Inferior parietal cortex (tissue), 1 donor: ENCODE measurements around the gene KAT2B.

Source experiments
- DNase-seq: peaks from one replicate; pipeline ENCODE4 v3.0.0-alpha.2; 2016; ENCODE audit errors: extremely low spot score

KAT2B gene

GRCh38 chr3:20064796-20065564 is 24.7 kb downstream of the KAT2B start:
- DNase-seq = no peak

DNA sequence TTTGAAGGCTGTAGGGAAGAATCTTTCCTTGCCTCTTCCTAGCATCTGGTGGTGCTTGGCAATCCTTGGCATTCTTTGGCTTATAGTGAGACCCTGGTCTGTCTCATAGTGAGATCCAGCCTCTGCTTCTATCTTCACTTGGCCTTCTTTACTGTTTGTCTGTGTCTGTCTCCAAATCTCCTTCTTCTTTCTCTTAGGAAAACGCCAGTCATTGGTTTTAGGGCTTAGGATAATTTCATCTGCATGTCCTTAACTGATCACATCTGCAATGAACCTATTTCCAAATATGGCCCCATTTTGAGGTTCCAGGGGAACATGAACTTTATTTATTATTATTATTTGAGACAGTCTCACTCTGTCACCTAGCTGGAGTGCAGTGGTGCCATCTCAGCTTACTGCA is 25.8 kb downstream of the KAT2B start:
- DNase-seq = no peak

GRCh38 chr3:20066850-20067617 is 26.8 kb downstream of the KAT2B start:
- DNase-seq = no peak

- no peak for DNase-seq
Observed at GRCh38 chr3:20068512-20069177, 28.4 kb downstream of the KAT2B start.

DNA sequence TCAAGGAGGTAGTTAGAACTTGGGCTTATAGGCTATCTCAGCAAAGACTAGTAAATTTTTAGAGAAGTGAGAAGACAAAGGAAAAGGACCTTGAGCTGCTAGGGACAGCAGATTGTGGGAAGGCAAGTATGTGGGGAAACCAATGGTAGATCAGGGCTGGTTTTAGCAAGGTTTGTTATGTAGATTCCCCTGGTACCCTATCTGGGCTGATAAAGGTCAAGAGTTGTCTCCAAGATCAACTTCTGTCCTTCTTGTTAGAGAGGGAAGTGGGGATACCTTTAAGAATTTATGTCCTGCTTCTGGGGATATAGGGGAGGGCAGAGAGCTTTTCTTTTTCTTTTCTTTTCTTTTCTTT is 28.9 kb downstream of the KAT2B start:
- no peak for DNase-seq

- DNase-seq = no peak
Observed at GRCh38 chr3:20071175-20071574, 30.9 kb downstream of the KAT2B start.

GRCh38 chr3:20072422-20072821 is 32.2 kb downstream of the KAT2B start:
- peak; percentile 72 for DNase-seq

- no peak for DNase-seq
Observed at GRCh38 chr3:20073068-20073467, 32.8 kb downstream of the KAT2B start.

GRCh38 chr3:20073683-20074082 is 33.4 kb downstream of the KAT2B start:
- no peak for DNase-seq

GRCh38 chr3:20074226-20075063 is 34.2 kb downstream of the KAT2B start:
- no peak for DNase-seq

- DNase-seq = no peak
Observed at GRCh38 chr3:20075197-20075596, 35.0 kb downstream of the KAT2B start.

GRCh38 chr3:20076296-20076997 is 36.2 kb downstream of the KAT2B start:
- DNase-seq = no peak

DNA sequence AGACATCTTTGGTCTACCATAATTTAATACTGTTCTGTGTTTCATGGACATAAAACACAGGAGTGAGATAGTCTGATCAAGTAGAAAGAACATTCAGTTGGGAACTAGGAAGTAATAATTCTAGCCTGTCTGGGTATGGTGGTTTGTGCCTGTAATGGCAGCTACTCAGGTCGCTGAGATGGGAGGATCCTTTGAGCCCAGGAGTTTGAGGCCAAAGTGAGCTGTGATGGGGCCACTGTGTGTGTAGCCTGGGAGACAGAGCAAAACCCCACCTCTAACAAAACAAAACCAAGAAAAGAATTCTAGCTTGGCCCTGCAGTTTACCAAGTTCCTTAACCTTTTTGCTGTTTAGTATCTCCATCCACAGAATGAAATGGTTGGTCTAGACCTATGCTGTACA is 36.8 kb downstream of the KAT2B start:
- no peak for DNase-seq

DNA sequence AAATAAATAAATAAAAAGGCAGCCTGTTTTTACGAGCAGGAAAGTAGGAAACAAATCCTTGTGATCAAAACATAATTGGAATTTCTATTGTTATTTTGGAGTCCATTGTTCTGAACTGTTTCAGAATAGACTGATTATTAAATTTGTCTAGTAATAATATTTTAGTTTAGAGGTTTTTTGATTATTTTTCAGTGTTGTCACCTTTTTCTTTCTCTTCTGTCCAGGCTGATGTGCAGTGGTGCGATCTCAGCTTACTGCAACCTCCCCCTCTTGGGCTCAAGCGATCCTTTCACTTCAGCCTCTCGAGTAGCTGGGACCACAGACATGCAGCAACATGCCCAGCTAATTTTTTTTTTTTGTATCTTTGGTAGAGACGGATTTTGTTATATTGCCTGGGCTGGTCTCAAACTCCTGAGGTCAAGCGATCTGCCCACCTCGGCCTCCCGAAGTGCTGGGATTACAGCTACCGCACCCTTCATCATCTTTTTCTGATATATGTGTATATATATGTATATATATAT is 38.0 kb downstream of the KAT2B start:
- no peak for DNase-seq

- no peak for DNase-seq
Observed at GRCh38 chr3:20079621-20080020, 39.4 kb downstream of the KAT2B start.

DNA sequence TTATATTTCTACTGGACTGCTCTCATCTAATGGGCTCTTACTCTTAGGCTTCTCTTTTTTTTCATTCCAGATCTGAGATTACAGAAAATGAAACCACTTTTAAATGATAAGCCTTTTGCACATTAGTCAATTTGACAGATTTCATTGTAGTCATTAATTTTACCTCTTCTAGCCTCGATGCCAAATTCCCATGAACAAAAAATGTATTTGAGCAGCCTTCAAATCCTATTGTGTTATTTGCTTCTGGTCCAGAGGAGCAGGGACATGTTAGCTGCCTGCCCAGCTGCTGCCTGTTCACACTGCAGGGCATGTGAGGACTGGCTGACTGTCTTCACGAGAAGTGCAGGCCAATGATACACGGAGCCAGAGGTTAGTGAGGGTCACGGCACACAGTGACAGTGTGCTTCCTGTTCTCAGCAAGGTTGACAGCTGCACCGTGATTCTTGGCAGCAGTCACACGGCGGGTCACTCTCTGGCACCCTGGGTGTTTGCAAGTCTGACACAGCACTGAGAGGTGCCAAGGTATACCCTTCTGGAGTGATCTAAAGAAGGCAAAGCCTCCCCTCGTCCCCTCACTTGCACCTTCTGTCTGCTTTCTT is 40.8 kb downstream of the KAT2B start:
- no peak for DNase-seq

DNA sequence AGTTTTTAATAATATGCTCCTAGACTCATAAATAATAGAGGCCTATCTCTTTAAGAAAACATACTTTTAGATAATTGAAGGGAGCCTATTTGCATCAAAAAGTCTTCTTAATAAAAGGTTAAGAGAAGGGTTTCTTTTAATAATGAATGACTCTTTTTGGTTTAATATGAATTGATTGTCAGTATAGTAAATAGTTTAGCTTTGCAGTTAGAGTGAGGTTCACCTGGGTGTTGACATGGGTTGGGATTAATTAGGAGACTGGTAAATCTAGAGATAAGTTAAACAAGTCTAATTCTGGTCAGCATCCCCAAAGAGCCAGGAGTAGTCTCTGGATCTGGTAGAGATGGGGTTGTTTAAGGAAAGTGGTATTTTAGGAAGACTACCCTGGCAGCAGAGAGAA is 43.0 kb downstream of the KAT2B start:
- no peak for DNase-seq

DNA sequence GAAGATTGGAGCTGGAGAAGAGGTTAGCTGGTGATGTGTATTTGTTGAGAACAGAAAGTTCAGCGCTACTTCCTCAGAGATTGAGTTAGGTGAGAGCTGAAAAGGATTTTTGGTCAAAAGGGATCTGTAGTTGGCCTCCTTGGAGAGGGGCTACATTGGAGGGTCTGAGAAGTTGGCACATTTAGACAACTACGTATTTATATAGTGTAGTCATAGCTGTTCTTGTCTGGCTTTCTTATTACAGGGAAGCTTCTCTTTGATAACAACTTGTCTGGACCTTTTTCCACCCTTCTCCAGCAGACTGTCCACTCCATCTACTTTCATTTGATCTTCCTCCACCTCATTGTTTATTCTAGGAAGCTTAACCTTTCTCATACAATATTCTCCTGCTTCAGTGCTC is 43.7 kb downstream of the KAT2B start:
- DNase-seq = no peak

GRCh38 chr3:20091331-20092047 is 51.2 kb downstream of the KAT2B start:
- no peak for DNase-seq

DNA sequence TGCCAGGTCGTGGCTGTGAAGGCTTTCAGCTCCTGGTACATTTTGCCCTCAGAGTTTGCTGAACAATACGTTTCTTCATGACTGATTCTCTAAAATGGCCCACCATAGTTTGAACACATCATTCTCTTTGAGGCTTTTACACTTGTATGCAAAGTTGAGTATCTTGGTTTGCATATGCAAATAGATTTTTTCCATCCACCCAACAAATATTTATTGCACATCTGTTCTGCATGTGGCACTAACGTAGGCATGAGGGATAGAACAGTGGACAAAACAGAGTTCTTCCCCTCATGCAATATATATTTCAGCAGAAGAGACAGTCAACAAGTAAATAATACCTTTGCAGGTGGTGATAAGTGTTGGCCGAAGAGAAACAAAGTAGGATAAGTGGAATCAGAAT is 55.2 kb downstream of the KAT2B start:
- no peak for DNase-seq
